Loucy (cell line): ENCODE results near the gene RAB7A.

Experiments
- H2AFZ ChIP-seq: fragments of 200-600 bp; sonication (generic); 2 replicates; pipeline ENCODE4 v1.6.0; 2016; ENCODE audit warnings: antibody characterized with exemption, mild to moderate bottlenecking, low read length, moderate library complexity
- H3F3A ChIP-seq: fragments of 200-600 bp; 2 replicates; pipeline ENCODE4 v1.6.0; 2016; ENCODE audit warnings: antibody characterized with exemption, low read depth, mild to moderate bottlenecking
- H3K27me3 ChIP-seq: fragments of 200-600 bp; sonication (generic); 2 replicates; pipeline ENCODE4 v1.6.1; 2014; ENCODE audit warnings: low read length, mild to moderate bottlenecking; ENCODE audit not compliant: insufficient read depth, poor library complexity, severe bottlenecking
- H3K36me3 ChIP-seq: fragments of 200-600 bp; sonication (generic); 2 replicates; pipeline ENCODE4 v1.6.1; 2016; ENCODE audit warnings: low read length; ENCODE audit not compliant: insufficient read depth
- H3K4me1 ChIP-seq: fragments of 200-600 bp; sonication (generic); 2 replicates; pipeline ENCODE4 v1.5.1; 2014; ENCODE audit warnings: low read length, mild to moderate bottlenecking; ENCODE audit not compliant: insufficient read depth, poor library complexity, severe bottlenecking
- H3K4me2 ChIP-seq: fragments of 200-600 bp; sonication (generic); 2 replicates; pipeline ENCODE4 v1.6.0; 2014; ENCODE audit warnings: antibody characterized with exemption, low read length, low read depth, mild to moderate bottlenecking; ENCODE audit not compliant: poor library complexity, severe bottlenecking
- H3K4me3 ChIP-seq: fragments of 200-600 bp; sonication (generic); 2 replicates; pipeline ENCODE4 v1.5.1; 2014; ENCODE audit warnings: low read length, mild to moderate bottlenecking, mixed read lengths; ENCODE audit not compliant: poor library complexity, severe bottlenecking
- H3K79me2 ChIP-seq: fragments of 200-600 bp; sonication (generic); 2 replicates; pipeline ENCODE4 v1.6.1; 2014; ENCODE audit warnings: low read length; ENCODE audit not compliant: insufficient read depth
- H3K9ac ChIP-seq: fragments of 200-600 bp; sonication (generic); 2 replicates; pipeline ENCODE4 v1.6.0; 2014; ENCODE audit warnings: mild to moderate bottlenecking, low read depth, low read length, moderate library complexity; ENCODE audit not compliant: poor library complexity, severe bottlenecking
- H3K9me2 ChIP-seq: fragments of 200-600 bp; sonication (generic); replicated peaks from 2 replicates; pipeline ENCODE4 v1.6.1; 2016; ENCODE audit warnings: low read depth, low read length, mixed read lengths
- H3K9me3 ChIP-seq: fragments of 200-600 bp; sonication (generic); 2 replicates; pipeline ENCODE4 v1.6.1; 2014; ENCODE audit warnings: mild to moderate bottlenecking, antibody characterized with exemption, low read length, low read depth; ENCODE audit not compliant: insufficient read depth
- H4K20me1 ChIP-seq: fragments of 200-600 bp; sonication (generic); 2 replicates; pipeline ENCODE4 v1.6.0; 2014; ENCODE audit warnings: antibody characterized with exemption, low read length, mild to moderate bottlenecking; ENCODE audit not compliant: insufficient read depth, poor library complexity, severe bottlenecking
- CTCF ChIP-seq: fragments of 200-600 bp; sonication (generic); conservative IDR thresholded peaks from 2 replicates; pipeline ENCODE4 v1.5.1; 2014; ENCODE audit warnings: mild to moderate bottlenecking, antibody characterized with exemption, low read length
- EZH2phosphoT487 ChIP-seq: fragments of 200-600 bp; IDR thresholded peaks from 2 replicates; pipeline ENCODE4 v1.6.1; 2018; ENCODE audit warnings: antibody characterized with exemption, mild to moderate bottlenecking, moderate library complexity, borderline replicate concordance

The RAB7A gene

GRCh38 chr3:128814060-128814459 lies 88.1 kb downstream of the RAB7A start:
- Histone ChIP-seq H3K9ac (no peak overlapping the region), H3K4me3 (no peak overlapping the region), H3K9me2 (no peaks in the 10 kb centered on the region), H3K36me3 (peaks cover 86% of the 10 kb centered on the region), H3K4me1 (no peaks in the 10 kb centered on the region), H4K20me1 (no peaks in the 10 kb centered on the region), H3K9me3 (no peaks in the 10 kb centered on the region), H3K4me2 (no peak overlapping the region), H3K27me3 (no peaks in the 10 kb centered on the region), H3F3A (no peaks in the 10 kb centered on the region), H3K79me2 (no peaks in the 10 kb centered on the region), H2AFZ (no peak overlapping the region)
- TF ChIP-seq EZH2phosphoT487 (no peak), CTCF (no peak)

- H3K79me2 ChIP-seq, result no peaks in the 10 kb centered on the region
- TF ChIP-seq EZH2phosphoT487, result no peak
- TF ChIP-seq CTCF, result no peak
- H3K36me3 ChIP-seq, result peaks cover 83% of the 10 kb centered on the region
- H3K9me3 ChIP-seq, result no peaks in the 10 kb centered on the region
- H3K4me3 ChIP-seq, result no peak overlapping the region
- no peaks in the 10 kb centered on the region for H3F3A ChIP-seq
- no peaks in the 10 kb centered on the region for H3K9me2 ChIP-seq
- H3K27me3 ChIP-seq, result no peaks in the 10 kb centered on the region
- no peak overlapping the region for H3K4me2 ChIP-seq
- H3K4me1 ChIP-seq, result no peaks in the 10 kb centered on the region
- no peak overlapping the region for H2AFZ ChIP-seq
- H3K9ac ChIP-seq, result no peak overlapping the region
- H4K20me1 ChIP-seq, result no peaks in the 10 kb centered on the region
Observed at GRCh38 chr3:128814519-128815317, 88.7 kb downstream of the RAB7A start.

- Histone ChIP-seq H3K4me2 (no peak overlapping the region), H3K9me3 (no peaks in the 10 kb centered on the region), H3K9ac (no peak overlapping the region), H3K79me2 (no peaks in the 10 kb centered on the region), H3K27me3 (no peaks in the 10 kb centered on the region), H2AFZ (no peak overlapping the region), H3K36me3 (peaks cover 81% of the 10 kb centered on the region), H3K9me2 (no peaks in the 10 kb centered on the region), H4K20me1 (no peaks in the 10 kb centered on the region), H3F3A (no peaks in the 10 kb centered on the region), H3K4me1 (no peaks in the 10 kb centered on the region), H3K4me3 (no peak overlapping the region)
- TF ChIP-seq EZH2phosphoT487 (no peak), CTCF (no peak)
Observed at GRCh38 chr3:128815318-128816064, 89.5 kb downstream of the RAB7A start.
